ENCODE data around the gene TMEM175.
"Not testable (repeated sequence)": the region's sequence is repeated elsewhere in the genome, so short reads cannot be mapped to it uniquely, and the experiment has no call there.

TMEM175 gene

DNA sequence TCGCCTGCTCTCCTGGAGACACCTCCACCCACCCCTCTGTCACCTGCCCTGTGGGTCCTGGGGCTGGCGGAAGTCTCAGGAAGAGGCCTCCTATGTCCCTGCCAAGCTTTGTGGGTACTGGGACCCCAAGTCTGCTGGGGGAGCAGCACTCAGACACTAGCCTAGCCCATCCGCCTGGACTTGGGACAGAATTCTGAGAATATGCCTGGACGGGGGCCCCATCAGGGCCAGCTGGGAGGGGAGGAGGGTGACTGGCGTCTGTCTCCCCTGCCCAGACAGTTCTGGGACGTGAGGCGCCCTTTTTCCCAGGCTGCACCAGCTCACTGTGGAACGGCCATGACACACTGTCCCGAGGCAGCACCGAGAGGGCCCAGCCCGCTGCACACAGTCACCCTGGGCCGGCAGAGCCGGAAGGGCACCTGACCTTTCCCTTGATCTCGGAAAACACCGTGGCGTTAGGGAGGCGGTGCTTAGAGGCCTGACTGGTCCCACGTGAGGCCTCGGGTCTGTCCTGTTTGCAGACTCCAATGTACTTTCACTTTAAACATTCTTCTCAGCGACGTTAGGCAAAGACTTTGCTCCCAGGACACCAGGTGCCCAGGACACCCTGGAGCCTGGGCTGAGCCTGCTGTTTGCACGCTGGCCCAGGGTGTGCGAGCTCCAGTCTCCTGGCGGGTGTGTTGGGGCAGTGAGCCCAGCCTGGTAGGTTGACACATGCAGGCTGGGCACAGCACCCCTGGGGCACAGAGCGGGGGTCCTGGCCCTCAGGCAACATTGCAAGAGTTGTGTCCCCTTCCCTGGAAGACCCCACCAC lies 60.2 kb downstream of the TMEM175 start:
- DNase-seq = no peak

DNA sequence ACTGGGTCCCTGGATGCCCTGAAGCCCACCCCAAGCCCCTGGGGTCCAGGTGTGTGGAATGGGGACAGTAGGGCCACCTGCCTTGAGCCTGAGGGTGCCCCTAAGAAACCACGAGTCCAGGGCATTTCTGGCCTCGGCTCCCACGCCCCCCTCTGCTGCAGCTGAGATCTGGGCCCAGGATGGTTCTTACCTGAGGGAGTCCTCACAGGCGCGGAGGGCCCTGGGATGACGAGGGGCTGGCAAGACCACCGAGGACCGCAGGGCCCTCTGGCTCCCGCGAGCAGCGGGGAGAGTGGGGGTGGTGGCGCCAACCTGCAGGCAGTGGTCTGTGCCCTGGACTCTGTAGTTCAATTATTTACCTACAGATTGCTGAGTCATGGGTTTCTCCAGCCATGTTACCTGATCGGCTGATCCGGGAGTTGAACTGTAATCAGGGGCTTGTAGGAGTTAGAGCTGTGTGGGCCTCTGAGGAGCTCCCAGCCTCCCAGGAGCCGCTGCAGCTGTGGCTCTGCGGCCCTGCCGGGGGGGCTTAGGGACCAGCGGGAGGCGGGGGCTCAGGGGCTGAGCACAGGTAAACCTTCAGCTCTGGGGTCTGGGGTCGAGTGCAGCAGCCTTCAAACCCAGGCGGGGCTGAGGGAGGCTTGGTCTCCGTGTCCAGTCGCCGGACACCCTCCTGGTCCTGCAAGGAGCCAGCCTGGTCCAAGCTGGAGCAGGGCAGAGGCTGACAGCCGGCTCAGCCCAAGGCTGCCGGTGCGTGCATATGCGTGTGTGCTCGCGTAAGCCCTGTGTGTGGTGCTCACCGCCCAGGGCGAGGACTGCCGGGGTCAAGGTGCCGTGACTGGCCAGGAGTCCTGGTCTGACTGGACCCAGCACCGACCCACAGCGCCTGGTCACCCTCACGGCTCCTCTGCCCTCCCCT lies 61.1 kb downstream of the TMEM175 start, which contains the start of gene SLC26A1:
TSS of gene SLC26A1 (minus strand) at position 294 of the 919 bp plus-strand sequence. CDS start 1,701 bp downstream, outside the sequence.
- DNase-seq = no peak

DNA sequence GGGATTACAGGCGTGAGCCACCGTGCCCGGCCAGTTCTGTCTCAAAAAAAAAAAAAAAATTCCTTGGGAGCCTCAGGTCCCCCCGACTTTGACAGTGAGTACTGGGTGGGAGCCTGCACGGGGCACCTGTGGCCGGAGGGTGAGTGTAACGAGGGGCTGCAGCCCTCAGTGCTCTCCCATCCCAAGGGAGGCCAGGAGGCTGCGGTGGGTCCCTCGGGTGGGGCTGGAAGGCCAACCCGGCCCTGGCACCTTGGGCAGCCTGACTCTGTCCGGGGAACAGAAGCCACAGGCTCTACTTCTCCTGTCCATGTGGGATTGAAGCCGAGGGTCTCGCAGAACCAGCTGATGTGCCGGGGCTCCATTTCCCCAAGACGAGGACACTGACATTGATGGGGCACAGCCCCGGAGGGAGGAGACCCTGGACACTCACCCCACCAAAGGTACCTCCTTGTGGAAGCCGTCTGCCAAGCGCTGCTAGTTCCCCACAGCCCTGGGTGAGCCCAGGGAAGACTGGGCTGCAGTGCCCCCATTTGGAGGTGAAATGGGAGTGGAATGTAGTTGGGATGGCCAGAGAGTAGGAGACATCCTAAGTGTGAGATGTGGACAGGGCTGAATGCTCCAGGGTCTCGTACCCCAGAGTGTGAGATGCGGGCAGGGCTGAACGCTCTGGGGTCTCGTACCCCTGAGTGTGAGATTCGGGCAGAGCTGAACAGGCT lies 63.2 kb downstream of the TMEM175 start:
- no peak for DNase-seq

DNA sequence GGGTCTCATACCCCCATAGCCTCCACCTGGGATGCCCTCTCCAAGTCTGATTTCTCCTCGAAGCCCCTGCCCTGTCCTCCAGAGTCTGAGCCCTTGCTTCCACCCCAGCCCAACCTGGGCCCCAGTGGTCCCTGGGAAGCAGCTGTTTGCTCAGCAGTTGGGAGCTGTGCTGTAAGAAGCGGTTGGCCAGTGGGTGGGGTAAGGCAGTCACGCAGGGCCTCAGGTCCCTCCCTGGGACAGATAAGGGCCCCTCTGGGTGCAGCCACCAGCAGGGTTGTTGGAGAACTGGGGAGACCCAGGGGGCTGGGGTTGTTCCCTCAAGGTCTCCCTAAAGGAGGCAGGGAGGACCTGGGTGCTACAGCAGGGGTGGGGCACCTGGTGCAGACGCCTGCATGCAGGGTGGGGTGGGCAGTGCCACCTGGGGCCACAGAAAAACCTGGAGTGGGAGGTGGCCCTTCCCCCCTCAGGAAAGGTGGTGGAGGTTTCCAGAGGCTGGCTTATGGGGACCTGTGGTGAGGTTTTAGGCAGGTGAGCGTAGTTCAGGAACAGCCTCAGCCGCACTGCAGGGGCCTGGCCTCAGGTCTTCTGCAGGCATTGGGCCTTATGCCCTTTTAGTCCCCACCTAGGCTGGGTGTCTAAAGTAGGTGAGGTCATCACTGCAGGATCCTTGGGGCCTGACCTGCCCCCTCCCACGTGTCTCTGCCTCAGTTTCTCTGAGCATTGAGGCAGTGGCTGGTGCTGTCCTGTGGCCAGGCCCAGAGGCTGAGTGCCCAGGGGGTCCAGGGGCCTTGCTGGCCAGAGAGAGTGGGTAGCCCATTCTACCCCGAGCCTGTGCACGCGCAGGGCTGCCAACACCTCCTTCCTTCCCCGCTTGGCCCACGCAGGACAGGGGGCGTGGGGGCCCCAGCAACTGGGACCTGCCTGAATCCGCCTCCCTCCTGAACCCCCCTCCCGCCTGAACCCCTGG lies 64.1 kb downstream of the TMEM175 start:
- no peak for DNase-seq

DNA sequence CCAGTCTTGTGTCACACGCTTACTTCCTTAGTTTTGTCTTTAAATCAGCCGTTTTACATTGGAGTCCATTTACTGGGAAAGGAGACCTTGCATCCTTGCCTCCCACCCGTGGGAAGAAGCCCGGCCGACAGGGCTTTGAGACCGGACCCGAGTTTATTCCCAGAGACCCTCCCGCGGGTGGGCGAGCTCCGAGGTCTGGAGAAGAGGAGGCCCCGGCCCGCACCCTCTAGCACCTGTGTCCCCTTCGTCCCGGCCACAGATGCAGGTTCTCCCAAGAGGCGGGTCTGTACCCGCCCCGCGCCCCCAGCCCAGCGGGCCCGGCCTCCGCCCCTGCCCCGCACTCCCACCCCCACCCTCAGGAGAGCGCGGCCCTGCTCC lies 64.7 kb downstream of the TMEM175 start:
- no peak for DNase-seq

DNA sequence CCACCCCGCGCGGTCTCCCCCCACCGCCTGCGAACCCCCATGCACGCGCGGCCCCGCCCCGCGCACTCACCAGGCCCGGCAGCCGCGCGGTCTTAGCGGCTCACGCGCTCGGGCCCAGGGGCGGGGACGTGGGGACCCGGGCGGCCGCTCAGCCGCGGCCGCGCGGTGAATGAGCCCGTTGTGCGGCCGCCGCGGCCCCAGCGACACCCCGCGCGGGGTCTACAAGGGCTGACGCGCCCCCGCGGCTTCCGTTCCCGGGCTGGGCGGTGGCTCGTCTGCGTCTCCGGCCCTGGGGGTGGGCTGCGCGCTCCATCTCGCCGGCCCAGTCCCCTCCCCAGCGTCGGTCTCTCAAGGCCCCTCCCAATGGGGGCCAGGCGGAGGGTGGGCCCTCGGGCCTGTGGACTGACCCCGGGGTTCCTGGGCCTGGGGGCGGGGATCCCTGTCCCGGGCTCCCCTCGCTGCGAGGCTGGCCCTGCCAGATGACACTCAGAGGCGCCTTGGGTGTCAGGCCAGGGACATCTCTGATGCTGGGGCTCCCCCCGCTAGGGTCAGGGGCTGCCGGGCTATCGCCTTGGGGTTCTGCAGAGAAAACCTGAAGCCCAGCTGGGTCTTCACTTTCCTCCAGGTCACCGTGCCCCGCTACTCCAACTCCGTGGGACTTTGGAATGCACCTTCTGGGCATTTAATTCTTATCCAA lies 65.3 kb downstream of the TMEM175 start:
- DNase-seq = no peak

DNA sequence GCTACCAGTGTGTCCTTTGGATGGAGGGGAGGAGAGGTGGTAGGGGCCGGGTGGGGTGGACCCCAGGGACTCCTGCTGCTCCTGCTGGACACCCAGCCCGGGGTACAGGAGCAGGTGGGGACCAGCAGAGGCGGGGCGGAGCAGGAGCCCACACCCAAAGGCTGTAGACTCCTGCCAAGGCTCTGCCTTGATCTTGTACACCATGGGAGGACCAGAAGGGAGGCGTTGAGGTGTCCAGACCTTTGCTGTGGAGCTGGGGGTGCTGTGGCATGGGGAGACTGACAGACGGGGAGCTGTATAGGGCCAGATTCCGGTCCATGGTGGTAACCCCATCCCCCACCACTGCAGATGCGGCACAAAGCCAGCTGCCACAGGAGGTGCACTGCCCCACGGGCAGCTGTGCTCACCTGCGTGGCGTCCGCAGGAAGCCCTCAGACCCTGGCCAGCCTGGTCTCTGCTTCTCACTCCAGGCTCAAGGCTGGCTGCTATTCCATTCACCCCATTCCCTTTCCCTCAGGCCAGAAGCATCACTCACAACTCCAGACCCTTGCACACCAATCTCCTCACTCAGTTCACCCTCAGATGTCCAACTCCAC lies 65.9 kb downstream of the TMEM175 start:
- no peak for DNase-seq

DNA sequence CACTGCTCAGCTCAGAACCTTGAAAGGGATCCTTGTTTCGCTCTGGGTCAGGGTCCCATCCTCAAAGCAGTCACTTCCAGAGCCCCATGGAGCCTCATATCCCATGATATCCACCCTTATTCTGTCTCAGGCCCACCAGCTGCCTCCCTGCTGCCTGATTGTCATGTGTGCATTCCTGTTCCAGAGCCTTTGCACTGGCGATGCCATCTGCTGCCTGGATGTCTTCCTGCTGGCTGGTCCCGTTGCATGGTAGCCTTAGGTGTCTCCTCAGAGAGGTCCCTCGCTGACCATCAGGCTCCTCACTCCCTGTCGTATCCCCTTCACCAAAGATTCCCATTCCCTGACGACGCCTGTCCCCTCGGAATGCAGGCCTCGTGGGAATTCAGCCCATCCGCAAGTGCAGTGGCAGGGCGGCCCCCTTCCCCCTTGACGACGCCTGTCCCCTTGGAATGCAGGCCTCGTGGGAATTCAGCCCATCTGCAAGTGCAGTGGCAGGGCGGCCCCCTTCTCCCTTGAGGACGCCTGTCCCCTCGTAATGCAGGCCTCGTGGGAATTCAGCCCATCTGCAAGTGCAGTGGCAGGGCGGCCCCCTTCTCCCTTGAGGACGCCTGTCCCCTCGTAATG lies 67.1 kb downstream of the TMEM175 start:
- not testable (repeated sequence) for DNase-seq

DNA sequence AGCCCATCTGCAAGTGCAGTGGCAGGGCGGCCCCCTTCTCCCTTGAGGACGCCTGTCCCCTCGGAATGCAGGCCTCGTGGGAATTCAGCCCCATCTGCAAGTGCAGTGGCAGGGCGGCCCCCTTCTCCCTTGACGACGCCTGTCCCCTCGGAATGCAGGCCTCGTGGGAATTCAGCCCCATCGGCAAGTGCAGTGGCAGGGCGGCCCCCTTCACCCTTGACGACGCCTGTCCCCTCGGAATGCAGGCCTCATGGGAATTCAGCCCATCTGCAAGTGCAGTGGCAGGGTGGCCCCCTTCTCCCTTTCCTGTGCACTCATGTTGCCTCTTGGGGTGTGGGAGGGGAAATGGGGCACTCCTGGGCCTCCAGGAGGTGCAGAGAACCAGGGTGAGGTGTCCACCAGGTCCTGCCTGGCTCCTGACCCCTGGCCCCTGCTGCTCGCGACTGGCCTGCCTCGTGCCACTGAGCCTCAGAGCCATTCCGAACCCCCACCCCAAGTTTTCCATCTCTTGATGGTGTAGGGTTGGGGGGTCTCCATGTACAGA lies 67.7 kb downstream of the TMEM175 start:
- DNase-seq = no peak

DNA sequence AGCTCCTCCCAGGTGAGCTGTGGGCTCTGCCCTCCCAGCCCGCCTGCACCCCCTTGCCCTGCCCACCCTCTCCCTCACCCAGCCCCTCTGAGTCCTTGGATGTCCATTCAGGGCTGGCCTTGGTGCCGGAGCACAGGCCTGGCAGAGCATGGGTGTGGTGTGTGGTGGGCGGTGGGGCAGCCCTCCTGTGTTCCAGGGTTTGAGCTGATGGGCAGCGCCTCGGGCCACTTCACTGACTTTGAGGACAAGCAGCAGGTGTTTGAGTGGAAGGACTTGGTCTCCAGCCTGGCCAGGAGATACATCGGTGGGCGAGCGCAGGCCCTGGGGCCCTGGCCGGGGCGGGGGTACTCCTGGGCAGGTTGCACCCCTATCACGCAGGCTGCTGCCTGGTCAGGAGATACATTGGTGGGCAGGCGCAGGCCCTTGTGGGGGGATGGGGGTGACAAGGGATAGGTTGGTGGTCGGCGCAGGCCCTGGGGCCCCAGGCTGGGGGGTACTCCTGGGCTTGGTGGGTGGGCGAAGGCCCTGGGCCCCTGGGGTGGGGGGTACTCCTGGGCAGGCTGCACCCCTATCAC lies 68.5 kb downstream of the TMEM175 start:
- DNase-seq = no peak

DNA sequence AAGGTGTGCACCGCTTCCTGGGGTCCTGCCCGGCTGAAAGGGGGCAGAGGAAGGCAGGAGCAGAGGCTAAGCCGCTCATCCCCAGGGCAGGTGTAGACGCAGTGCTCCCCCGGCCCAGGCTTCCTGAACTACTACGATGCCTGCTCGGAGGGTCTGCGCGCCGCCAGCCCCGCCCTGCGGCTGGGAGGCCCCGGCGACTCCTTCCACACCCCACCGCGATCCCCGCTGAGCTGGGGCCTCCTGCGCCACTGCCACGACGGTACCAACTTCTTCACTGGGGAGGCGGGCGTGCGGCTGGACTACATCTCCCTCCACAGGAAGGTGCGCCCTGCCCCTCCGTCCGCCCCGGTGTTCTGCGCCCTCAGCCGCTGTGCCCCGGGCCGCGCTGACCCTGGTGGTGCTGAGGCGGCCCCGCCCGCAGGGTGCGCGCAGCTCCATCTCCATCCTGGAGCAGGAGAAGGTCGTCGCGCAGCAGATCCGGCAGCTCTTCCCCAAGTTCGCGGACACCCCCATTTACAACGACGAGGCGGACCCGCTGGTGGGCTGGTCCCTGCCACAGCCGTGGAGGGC lies 69.4 kb downstream of the TMEM175 start:
- no peak for DNase-seq

DNA sequence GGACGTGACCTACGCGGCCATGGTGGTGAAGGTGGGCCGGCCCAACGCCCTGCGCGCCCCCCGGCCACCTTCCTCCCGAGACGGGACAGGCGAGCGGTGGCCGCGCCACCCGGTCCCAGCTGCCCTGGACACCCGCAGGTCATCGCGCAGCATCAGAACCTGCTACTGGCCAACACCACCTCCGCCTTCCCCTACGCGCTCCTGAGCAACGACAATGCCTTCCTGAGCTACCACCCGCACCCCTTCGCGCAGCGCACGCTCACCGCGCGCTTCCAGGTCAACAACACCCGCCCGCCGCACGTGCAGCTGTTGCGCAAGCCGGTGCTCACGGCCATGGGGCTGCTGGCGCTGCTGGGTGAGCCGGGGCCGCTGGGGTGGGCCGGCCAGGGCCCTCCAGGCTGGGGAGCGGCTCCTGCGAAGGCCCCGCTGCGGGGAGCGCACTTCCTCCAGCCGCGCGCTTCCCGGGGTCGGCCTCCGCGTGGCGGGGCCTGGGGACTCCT lies 69.9 kb downstream of the TMEM175 start:
- no peak for DNase-seq

DNA sequence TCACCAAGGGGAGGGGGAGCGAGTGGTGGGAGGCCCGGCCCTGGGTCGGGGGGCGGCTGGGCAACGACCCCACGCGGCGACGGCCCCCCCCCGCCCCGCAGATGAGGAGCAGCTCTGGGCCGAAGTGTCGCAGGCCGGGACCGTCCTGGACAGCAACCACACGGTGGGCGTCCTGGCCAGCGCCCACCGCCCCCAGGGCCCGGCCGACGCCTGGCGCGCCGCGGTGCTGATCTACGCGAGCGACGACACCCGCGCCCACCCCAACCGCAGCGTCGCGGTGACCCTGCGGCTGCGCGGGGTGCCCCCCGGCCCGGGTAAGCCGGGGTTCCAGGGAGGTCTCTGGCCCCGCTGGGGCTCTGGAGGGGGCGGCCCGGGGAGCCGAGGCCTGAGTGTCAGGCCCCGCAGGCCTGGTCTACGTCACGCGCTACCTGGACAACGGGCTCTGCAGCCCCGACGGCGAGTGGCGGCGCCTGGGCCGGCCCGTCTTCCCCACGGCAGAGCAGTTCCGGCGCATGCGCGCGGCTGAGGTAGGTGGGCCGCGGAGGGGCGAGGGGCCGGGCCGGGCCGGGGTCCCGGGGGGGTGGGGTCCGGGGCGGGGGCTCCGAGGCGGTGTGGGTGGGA lies 70.5 kb downstream of the TMEM175 start:
- DNase-seq = no peak

DNA sequence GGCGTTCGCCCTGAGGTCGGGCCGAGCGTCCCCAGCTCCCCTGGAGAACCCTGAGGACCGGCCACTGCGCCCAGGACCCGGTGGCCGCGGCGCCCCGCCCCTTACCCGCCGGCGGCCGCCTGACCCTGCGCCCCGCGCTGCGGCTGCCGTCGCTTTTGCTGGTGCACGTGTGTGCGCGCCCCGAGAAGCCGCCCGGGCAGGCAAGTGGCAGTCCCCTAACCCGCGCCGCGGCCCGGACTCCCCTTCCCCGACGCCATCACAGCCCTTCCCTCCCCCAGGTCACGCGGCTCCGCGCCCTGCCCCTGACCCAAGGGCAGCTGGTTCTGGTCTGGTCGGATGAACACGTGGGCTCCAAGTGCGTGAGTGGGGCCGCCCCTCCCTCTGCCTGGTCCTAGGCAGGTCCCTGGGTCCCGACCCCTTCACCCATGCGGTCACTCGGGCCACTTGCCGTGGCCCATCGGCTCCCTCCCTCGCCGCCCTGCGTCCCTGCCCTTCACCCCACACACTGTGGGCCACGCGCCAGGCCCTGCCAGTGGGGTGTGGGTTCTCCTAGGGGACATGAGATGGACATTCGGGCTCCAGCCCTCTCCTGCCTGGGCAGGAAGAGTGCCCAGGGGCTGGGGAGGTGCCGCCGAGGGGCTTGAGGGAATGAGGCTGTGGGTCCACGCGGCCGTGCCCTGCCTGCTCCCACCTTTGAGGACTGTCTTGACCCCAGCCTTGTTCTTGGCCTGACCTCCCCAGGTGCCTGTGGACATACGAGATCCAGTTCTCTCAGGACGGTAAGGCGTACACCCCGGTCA lies 71.2 kb downstream of the TMEM175 start:
- no peak for DNase-seq

DNA sequence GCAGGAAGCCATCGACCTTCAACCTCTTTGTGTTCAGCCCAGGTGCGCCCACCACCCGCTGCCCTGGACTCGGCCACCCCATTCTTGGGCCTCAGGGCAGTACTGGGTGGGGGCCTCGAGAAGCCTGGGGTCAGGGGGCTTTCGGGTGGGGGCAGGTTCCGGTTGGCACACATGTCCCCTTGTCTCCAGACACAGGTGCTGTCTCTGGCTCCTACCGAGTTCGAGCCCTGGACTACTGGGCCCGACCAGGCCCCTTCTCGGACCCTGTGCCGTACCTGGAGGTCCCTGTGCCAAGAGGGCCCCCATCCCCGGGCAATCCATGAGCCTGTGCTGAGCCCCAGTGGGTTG lies 71.8 kb downstream of the TMEM175 start:
- no peak for DNase-seq

DNA sequence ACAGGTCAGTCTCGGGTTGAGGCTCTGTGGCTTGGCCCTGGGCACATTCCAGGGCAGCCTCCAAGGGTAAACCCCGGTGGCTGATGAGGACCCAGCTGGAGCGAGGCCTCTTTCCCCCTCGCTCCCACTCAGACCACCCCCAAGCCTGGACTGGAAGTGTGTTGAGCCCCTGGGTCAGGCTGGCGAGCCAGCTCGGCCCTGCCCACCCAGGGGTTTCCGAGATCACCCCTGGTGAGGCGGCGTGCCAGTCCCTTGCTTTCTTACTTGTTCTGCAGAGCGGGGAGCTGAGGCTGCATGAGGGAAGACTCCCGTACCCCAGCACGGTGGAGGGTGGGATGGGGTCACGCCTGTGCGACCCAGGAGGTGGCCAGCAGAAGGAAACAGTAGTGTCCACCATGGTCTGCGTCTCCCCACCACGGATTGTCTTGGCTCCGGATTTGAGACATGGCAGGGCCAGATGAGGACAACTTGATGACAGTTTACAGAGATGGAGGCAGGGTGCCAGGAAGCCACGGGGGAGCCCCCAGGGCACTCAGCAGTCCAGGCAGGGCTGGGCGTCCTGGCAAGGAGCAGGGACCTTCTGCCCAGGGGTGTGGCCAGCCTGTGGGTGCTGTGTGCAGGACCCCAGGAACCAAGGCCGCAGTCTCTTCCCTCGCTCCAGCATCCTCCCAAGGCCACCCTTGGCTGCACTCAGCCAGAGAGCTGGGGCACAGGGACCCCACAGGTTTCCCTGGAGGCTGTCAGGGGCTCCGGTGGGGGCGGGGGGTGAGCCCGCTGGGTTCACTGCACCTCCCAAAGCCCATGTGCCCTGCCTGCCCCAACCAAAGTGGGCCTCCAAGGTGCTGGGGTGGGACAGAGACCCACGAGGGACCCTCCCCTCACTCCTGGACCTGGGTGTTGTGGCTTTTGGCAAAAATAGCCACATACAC lies 72.6 kb downstream of the TMEM175 start:
- no peak for DNase-seq

DNA sequence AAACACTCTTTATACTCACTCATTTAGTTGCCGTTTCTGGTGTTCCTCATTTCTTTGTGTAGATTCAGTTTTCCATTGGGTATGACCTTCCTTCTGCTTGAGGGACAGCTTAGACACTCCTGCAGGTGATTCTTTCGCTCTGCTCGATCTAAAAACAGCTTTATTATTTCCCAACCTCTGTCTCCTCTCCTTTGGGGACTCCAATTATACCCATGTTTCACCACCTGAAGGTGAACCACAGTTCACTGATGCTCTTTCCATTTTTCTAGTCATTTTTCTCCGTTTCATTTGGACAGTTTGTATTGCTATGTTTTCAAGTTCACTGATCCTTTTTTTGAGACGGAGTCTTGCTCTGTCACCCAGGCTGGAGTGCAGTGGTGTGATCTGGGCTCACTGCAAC lies 74.6 kb downstream of the TMEM175 start:
- no peak for DNase-seq

All from activated CD8-positive, alpha-beta memory T cell treated with anti-CD3 and anti-CD28 coated beads for 24 hours (primary cell).